Testis (tissue), 3 donors: ENCODE measurements around the gene APBB1. TPM values are rescaled to one million over a fixed set of nuclear protein-coding genes. Genes with fewer than 3 reads are reported as not detected.

Source experiments
- DNase-seq: peaks from one replicate; pipeline ENCODE4 v3.0.0-alpha.2; 2019
- H3K27ac ChIP-seq, 2 donors: fragments of 200-600 bp; sonication (generic); one replicate each; pipeline ENCODE4 v1.5.1; 2019
- H3K27me3 ChIP-seq: fragments of 200-600 bp; sonication (generic); one replicate; pipeline ENCODE4 v1.5.1; 2019
- H3K36me3 ChIP-seq: fragments of 200-600 bp; sonication (generic); one replicate; pipeline ENCODE4 v1.5.1; 2017; ENCODE audit warnings: low read depth; ENCODE audit errors: missing control alignments
- H3K4me1 ChIP-seq: fragments of 200-600 bp; sonication (generic); one replicate; pipeline ENCODE4 v1.5.1; 2019
- H3K4me3 ChIP-seq, 2 donors: fragments of 200-600 bp; sonication (generic); one replicate each; pipeline ENCODE4 v1.5.1; 2017 to 2019
- H3K9me3 ChIP-seq: fragments of 200-600 bp; sonication (generic); one replicate; pipeline ENCODE4 v1.5.1; 2017
- POLR2A ChIP-seq: fragments of 450-650 bp; IDR thresholded peaks from one replicate; pipeline ENCODE4 v1.6.1; 2017; ENCODE audit warnings: antibody characterized with exemption, mild to moderate bottlenecking, moderate library complexity
- WGBS, 2 donors: methylation state at CpG; one replicate each; pipeline ENCODE4 v1.1.5; 2018; 5-methylcytosine and 5-hydroxymethylcytosine counted together
- intact Hi-C: fragments of 100-400 bp; cut with DNase I; formaldehyde crosslinking; loops from one replicate; pipeline ENCODE4 v1.15.1; 2023; ENCODE audit warnings: low total_unique reads
- polyA plus RNA-seq: library from polyadenylated mRNA; stranded (reverse); fragments of 350-450 nt; fragmentation: Illumina TruSeq; extraction: RNeasy Lipid Tissue Mini Kit (QIAGEN cat#74804); gene quantifications from one replicate; pipeline ENCODE4 v1.2.3, GENCODE V29; 2014; ENCODE audit warnings: low read depth, low replicate concordance; ENCODE audit not compliant: insufficient read depth
- total RNA-seq, 2 donors: library from RNA; depleted of rRNA; stranded (reverse); fragments of >200 nt; gene quantifications; one replicate each; pipeline ENCODE4 v1.2.3, GENCODE V29; 2016
- TF ChIP-seq, protein P1 (sequence below), 3 experiments: fragments of 450-650 bp in 2 of 3; fragments of 200-600 bp in 1 of 3; sonication (generic) in 1 of 3; IDR thresholded peaks; one replicate each; pipeline ENCODE4 v1.5.1; 2016 to 2019; ENCODE audit warnings: antibody characterized with exemption in 3 of 3, mild to moderate bottlenecking in 2 of 3, moderate library complexity in 1 of 3

APBB1 gene
- total and polyA plus RNA-seq, 3 donors from 2014 or later, result 42.6 to 57.3 (median 43.7) TPM

DNA sequence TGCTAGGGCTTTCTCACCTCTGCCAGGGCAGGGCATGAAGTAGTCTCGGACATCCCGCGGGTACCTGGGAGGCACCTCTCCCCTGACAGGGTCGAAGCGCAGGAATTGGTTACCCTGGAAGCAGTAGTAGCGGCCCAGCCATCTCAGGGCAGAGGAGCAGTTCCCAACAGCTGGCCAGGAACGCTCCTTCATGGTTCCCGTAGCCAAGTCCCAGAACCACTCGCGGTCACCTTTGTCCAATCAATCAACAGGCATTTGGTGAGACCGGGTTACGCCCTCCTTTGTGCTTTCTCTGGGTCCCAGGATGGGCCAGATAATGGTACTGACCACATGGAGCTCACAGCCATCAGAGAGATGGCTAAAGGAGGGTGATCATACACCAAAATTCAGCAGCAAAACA lies 18.5 kb upstream of the APBB1 start:
- Histone ChIP-seq H3K27ac (no peak overlapping the region), H3K4me3 (no peak overlapping the region), H3K9me3 (no peaks in the 10 kb centered on the region), H3K36me3 (no peaks in the 10 kb centered on the region), H3K4me1 (no peaks in the 10 kb centered on the region), H3K27me3 (no peaks in the 10 kb centered on the region)
- no peak for TF ChIP-seq POLR2A
- TF ChIP-seq, protein P1, sequence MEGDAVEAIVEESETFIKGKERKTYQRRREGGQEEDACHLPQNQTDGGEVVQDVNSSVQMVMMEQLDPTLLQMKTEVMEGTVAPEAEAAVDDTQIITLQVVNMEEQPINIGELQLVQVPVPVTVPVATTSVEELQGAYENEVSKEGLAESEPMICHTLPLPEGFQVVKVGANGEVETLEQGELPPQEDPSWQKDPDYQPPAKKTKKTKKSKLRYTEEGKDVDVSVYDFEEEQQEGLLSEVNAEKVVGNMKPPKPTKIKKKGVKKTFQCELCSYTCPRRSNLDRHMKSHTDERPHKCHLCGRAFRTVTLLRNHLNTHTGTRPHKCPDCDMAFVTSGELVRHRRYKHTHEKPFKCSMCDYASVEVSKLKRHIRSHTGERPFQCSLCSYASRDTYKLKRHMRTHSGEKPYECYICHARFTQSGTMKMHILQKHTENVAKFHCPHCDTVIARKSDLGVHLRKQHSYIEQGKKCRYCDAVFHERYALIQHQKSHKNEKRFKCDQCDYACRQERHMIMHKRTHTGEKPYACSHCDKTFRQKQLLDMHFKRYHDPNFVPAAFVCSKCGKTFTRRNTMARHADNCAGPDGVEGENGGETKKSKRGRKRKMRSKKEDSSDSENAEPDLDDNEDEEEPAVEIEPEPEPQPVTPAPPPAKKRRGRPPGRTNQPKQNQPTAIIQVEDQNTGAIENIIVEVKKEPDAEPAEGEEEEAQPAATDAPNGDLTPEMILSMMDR (IDR thresholded peaks at IDR 0.05), result no peak
- no peak for DNase-seq
- intact Hi-C loops, result no loop called here
- 88 to 96% methylated on average over 2 to 12 of the region's 12 CpGs for WGBS, 2 donors

DNA sequence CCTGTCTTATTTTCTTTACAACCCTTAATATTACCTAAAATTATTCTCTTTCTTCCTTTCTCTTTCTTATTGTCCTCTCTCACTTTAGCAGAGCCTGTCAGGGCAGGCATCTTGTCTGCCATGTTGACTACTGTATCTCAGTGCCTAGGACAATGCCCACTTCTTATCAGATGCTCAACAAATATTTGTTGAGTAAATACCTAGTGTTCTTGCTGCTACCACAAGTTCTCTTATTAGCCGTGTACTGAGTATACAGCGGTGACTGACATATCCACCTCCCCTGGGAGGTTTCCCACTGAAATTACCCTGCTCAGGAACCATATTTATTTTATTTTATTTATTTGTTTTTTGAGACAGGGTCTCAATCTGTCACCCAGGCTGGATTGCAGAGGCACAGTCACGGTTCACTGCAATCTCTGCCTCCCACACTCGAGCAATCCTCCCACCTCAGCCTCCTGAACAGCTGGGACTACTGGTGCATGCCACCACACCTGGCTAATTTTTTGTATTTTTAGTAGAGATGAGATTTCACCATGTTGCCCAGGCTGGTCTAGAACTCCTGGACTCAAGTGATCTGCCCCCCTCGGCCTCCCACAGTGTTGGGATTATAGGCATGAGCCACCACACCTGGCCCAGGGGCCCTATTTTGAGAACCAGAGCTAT lies 15.2 kb upstream of the APBB1 start:
- intact Hi-C loops, result no loop called here
- H3K27me3 ChIP-seq, result no peaks in the 10 kb centered on the region
- no peak overlapping the region for H3K27ac ChIP-seq
- H3K4me1 ChIP-seq, result no peaks in the 10 kb centered on the region
- no peaks in the 10 kb centered on the region for H3K9me3 ChIP-seq
- 70 to 82% methylated on average over 5 of the region's 5 CpGs for WGBS, 2 donors
- H3K36me3 ChIP-seq, result no peaks in the 10 kb centered on the region
- no peak for DNase-seq
- TF ChIP-seq POLR2A, result no peak
- TF ChIP-seq, protein P1 (IDR thresholded peaks at IDR 0.05), result no peak
- no peak overlapping the region for H3K4me3 ChIP-seq

DNA sequence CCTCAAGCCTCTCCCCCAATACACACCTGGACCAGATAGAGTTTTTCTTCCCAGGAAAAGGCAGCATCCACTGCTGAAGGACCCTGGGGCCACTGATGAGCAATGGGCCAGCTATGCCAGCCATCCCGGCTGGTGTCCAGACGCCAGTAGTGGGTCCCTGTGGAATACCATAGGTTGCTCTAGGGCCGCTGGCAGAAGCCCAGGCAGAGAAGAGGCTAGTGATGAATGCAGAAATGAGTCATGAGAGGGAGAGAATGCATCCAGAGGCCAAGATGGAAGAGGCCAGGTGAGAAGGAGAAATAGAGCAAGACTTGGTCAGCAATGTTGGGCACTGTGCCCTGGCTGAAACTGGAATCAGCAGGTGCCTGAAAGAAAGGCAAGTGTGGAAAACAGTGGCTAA lies 13.0 kb upstream of the APBB1 start:
- intact Hi-C loops, result no loop called here
- Histone ChIP-seq H3K4me3 (no peak overlapping the region), H3K9me3 (no peaks in the 10 kb centered on the region), H3K27ac (no peak overlapping the region), H3K36me3 (no peaks in the 10 kb centered on the region), H3K27me3 (no peaks in the 10 kb centered on the region), H3K4me1 (no peaks in the 10 kb centered on the region)
- 96 to 100% methylated on average over 2 to 3 of the region's 3 CpGs for WGBS, 2 donors
- DNase-seq, result no peak
- TF ChIP-seq, protein P1 (IDR thresholded peaks at IDR 0.05), result no peak
- TF ChIP-seq POLR2A, result no peak

DNA sequence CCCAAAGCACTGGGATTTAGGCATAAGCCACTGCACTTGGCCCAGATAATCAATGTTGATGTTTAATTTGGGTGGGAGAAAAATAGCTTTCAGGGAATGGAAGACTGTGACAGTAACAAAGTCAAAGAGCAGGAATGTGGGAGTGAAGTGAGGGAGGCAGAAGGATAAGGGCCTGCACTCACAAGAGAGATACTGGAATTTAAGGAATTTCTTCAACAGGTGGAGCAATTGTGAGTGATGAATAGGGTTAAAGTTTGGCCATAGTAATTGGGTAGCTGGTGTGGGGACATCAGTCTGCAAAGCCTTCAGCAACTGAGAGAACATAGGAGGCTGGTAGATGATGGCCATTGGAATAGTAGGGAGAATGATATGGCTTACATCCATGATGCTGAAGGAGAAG lies 8.6 kb upstream of the APBB1 start:
- H3K36me3 ChIP-seq, result no peaks in the 10 kb centered on the region
- no peaks in the 10 kb centered on the region for H3K27me3 ChIP-seq
- H3K9me3 ChIP-seq, result no peaks in the 10 kb centered on the region
- H3K4me3 ChIP-seq, result no peak overlapping the region
- H3K27ac ChIP-seq, result no peak overlapping the region
- DNase-seq, result no peak
- no peaks in the 10 kb centered on the region for H3K4me1 ChIP-seq
- TF ChIP-seq, protein P1 (IDR thresholded peaks at IDR 0.05), result no peak
- TF ChIP-seq POLR2A, result no peak
- intact Hi-C loops, result no loop called here

DNA sequence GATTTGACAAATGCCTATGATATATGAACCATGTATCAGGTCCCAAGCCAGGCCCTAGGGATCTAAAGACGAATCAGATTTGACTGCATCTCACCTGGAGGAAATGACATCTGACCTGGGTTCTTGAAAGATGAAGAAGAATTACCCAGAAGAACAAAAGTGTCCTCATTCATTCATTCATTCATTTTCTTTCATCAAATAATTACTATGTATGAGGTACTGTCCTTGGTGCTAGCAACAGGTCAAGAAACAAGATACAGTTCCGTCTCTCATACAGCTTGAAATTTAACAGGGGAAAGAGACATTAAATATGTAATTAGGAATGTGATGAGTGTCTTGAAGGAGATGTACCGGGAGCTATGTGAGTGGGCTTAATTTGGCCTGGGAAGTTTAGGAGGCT lies 1.8 kb upstream of the APBB1 start:
- no peak for DNase-seq
- peaks cover 5% of the 10 kb centered on the region for H3K4me1 ChIP-seq
- H3K27ac ChIP-seq, result no peak overlapping the region
- H3K27me3 ChIP-seq, result no peaks in the 10 kb centered on the region
- TF ChIP-seq, protein P1 (IDR thresholded peaks at IDR 0.05), result no peak
- no peak for TF ChIP-seq POLR2A
- 83 to 88% methylated on average over 3 of the region's 3 CpGs for WGBS, 2 donors
- H3K36me3 ChIP-seq, result no peaks in the 10 kb centered on the region
- intact Hi-C loops, result no loop called here
- no peaks in the 10 kb centered on the region for H3K9me3 ChIP-seq
- H3K4me3 ChIP-seq, result no peak overlapping the region
